Mesenchymal stem cell (in vitro differentiated cells and primary cell): ENCODE results near the gene ESRRB.

Source experiments
- DNase-seq: peaks from one replicate; pipeline ENCODE4 v3.0.0-alpha.2; 2013
- H2AFZ ChIP-seq: one replicate; pipeline ENCODE4 v1.6.1; 2013; ENCODE audit warnings: low read depth, mild to moderate bottlenecking, control low read depth, inconsistent platforms, low read length, moderate library complexity
- H2AK5ac ChIP-seq: 2 replicates; pipeline ENCODE4 v1.6.1; 2013; ENCODE audit warnings: low read length, moderate library complexity, mild to moderate bottlenecking, inconsistent platforms; ENCODE audit not compliant: severe bottlenecking
- H2BK120ac ChIP-seq: one replicate; pipeline ENCODE4 v1.6.1; 2013; ENCODE audit warnings: low read depth, mild to moderate bottlenecking, inconsistent platforms, low read length, moderate library complexity
- H2BK12ac ChIP-seq, 2 experiments: one replicate each; pipeline ENCODE4 v1.6.1; 2013; ENCODE audit warnings: inconsistent platforms in 2 of 2, low read length in 2 of 2, mild to moderate bottlenecking in 2 of 2, moderate library complexity in 2 of 2, control low read depth in 1 of 2
- H2BK15ac ChIP-seq: one replicate; pipeline ENCODE4 v1.6.1; 2013; ENCODE audit warnings: mild to moderate bottlenecking, low read depth, inconsistent platforms; ENCODE audit not compliant: poor library complexity, severe bottlenecking
- H2BK5ac ChIP-seq: 2 replicates; pipeline ENCODE4 v1.6.1; 2013; ENCODE audit warnings: low read depth, mild to moderate bottlenecking, low read length, control low read depth, inconsistent platforms; ENCODE audit not compliant: poor library complexity, severe bottlenecking
- H3K14ac ChIP-seq, 2 experiments: one replicate each; pipeline ENCODE4 v1.6.1; 2013; ENCODE audit warnings: inconsistent platforms in 2 of 2, low read length in 2 of 2, control low read depth in 1 of 2, mild to moderate bottlenecking in 1 of 2, moderate library complexity in 1 of 2
- H3K18ac ChIP-seq, 2 experiments: one replicate each; pipeline ENCODE4 v1.6.1; 2013; ENCODE audit warnings: inconsistent platforms in 2 of 2, low read length in 2 of 2, control low read depth in 1 of 2, low read depth in 1 of 2, mild to moderate bottlenecking in 1 of 2
- H3K23ac ChIP-seq, 2 experiments: one replicate each; pipeline ENCODE4 v1.6.1; 2013; ENCODE audit warnings: inconsistent platforms in 2 of 2, low read length in 2 of 2, mild to moderate bottlenecking in 2 of 2, moderate library complexity in 2 of 2, control low read depth in 1 of 2
- H3K27ac ChIP-seq: 2 replicates; pipeline ENCODE4 v1.5.1; 2013; ENCODE audit warnings: mild to moderate bottlenecking, moderate library complexity, low read length, control low read depth, inconsistent platforms; ENCODE audit not compliant: poor library complexity, severe bottlenecking
- H3K27me3 ChIP-seq, 2 experiments: 2 replicates each; pipeline versions ENCODE4 v1.6.1 to v1.7.0; 2013; ENCODE audit warnings: low read length in 2 of 2, mild to moderate bottlenecking in 2 of 2, moderate library complexity in 2 of 2, control low read depth in 1 of 2, inconsistent platforms in 1 of 2; ENCODE audit not compliant: control insufficient read depth in 1 of 2, insufficient read depth in 1 of 2
- H3K36me3 ChIP-seq, 2 experiments: 2 replicates each; pipeline versions ENCODE4 v1.6.1 to v1.7.0; 2013; ENCODE audit warnings: low read length in 2 of 2, control low read depth in 1 of 2, inconsistent platforms in 1 of 2, low read depth in 1 of 2, mild to moderate bottlenecking in 1 of 2; ENCODE audit not compliant: insufficient read depth in 2 of 2, control insufficient read depth in 1 of 2
- H3K4ac ChIP-seq, 2 experiments: one replicate each; pipeline ENCODE4 v1.6.1; 2013; ENCODE audit warnings: inconsistent platforms in 2 of 2, low read length in 2 of 2, mild to moderate bottlenecking in 2 of 2, moderate library complexity in 2 of 2, control low read depth in 1 of 2, low read depth in 1 of 2
- H3K4me1 ChIP-seq: 2 replicates; pipeline ENCODE4 v1.6.1; 2013; ENCODE audit warnings: low read depth, low read length, control low read depth; ENCODE audit not compliant: control insufficient read depth, insufficient read depth
- H3K4me2 ChIP-seq: 2 replicates; pipeline ENCODE4 v1.6.1; 2013; ENCODE audit warnings: low read length, mild to moderate bottlenecking, inconsistent platforms; ENCODE audit not compliant: poor library complexity, severe bottlenecking
- H3K4me3 ChIP-seq, 2 experiments: 2 replicates each; pipeline versions ENCODE4 v1.5.1 to v1.7.0; 2013; ENCODE audit warnings: low read length in 2 of 2, mild to moderate bottlenecking in 2 of 2, control low read depth in 1 of 2, low read depth in 1 of 2; ENCODE audit not compliant: insufficient read depth in 1 of 2
- H3K79me1 ChIP-seq: replicated peaks from 2 replicates; pipeline ENCODE4 v1.6.1; 2013; ENCODE audit warnings: mild to moderate bottlenecking, control low read depth, low read length, inconsistent platforms; ENCODE audit not compliant: poor library complexity, severe bottlenecking
- H3K9ac ChIP-seq: 2 replicates; pipeline ENCODE4 v1.7.0; 2013; ENCODE audit warnings: mild to moderate bottlenecking, low read length, moderate library complexity
- H3K9me3 ChIP-seq: 2 replicates; pipeline ENCODE4 v1.7.0; 2013; ENCODE audit warnings: mild to moderate bottlenecking, low read length; ENCODE audit not compliant: control insufficient read depth
- H4K8ac ChIP-seq: one replicate; pipeline ENCODE4 v1.6.1; 2013; ENCODE audit warnings: inconsistent platforms, mild to moderate bottlenecking, low read length, moderate library complexity
- H4K91ac ChIP-seq: one replicate; pipeline ENCODE4 v1.6.1; 2013; ENCODE audit warnings: mild to moderate bottlenecking, low read length, inconsistent platforms
- WGBS: methylation state at CpG from one replicate; pipeline ENCODE4 v1.1.7; 2013; ENCODE audit warnings: mixed read lengths; 5-methylcytosine and 5-hydroxymethylcytosine counted together

Gene ESRRB

GRCh38 chr14:76430475-76430980 is 54.6 kb downstream of the ESRRB start:
- 61% methylated on average over 4 of the region's 4 CpGs for WGBS

GRCh38 chr14:76431538-76431937 is 55.6 kb downstream of the ESRRB start:
- no peak for DNase-seq
- Histone ChIP-seq H2BK120ac (no peak overlapping the region), H4K91ac (no peak overlapping the region), H3K4ac (no peak overlapping the region), H2BK15ac (no peak overlapping the region), H2BK5ac (no peak overlapping the region), H3K27me3 (peaks cover 3 to 29% of the 10 kb centered on the region in 2 experiments), H2AFZ (no peak overlapping the region), H3K9ac (no peak overlapping the region), H2AK5ac (no peak overlapping the region), H3K4me2 (no peak overlapping the region), H2BK12ac (no peak overlapping the region), H3K4me3 (no peak overlapping the region), H3K27ac (no peak overlapping the region), H3K14ac (no peak overlapping the region), H3K79me1 (no peaks in the 10 kb centered on the region), H4K8ac (no peak overlapping the region), H3K36me3 (no peaks in the 10 kb centered on the region), H3K23ac (no peak overlapping the region), H3K4me1 (no peaks in the 10 kb centered on the region), H3K9me3 (no peaks in the 10 kb centered on the region), H3K18ac (no peak overlapping the region)
- 77% methylated on average over 9 of the region's 9 CpGs for WGBS

More at GRCh38 chr14:76430475-76430980, 54.6 kb downstream of the ESRRB start:
- H2BK120ac ChIP-seq, result no peak overlapping the region
- H3K4ac ChIP-seq, result no peak overlapping the region
- no peak overlapping the region for H3K27ac ChIP-seq
- H3K4me3 ChIP-seq, result no peak overlapping the region
- H3K4me2 ChIP-seq, result no peak overlapping the region
- H2BK12ac ChIP-seq, result no peak overlapping the region
- no peak overlapping the region for H2BK5ac ChIP-seq
- H3K79me1 ChIP-seq, result no peaks in the 10 kb centered on the region
- no peak overlapping the region for H4K91ac ChIP-seq
- no peaks in the 10 kb centered on the region for H3K9me3 ChIP-seq
- no peak overlapping the region for H3K23ac ChIP-seq
- no peak for DNase-seq
- no peak overlapping the region for H3K9ac ChIP-seq
- H3K4me1 ChIP-seq, result no peaks in the 10 kb centered on the region
- H4K8ac ChIP-seq, result no peak overlapping the region
- no peaks in the 10 kb centered on the region for H3K36me3 ChIP-seq
- no peak overlapping the region for H2BK15ac ChIP-seq
- H3K18ac ChIP-seq, result no peak overlapping the region
- peaks cover 3 to 28% of the 10 kb centered on the region in 2 experiments for H3K27me3 ChIP-seq
- no peak overlapping the region for H2AFZ ChIP-seq
- no peak overlapping the region for H3K14ac ChIP-seq
- H2AK5ac ChIP-seq, result no peak overlapping the region

GRCh38 chr14:76432827-76433752 is 57.2 kb downstream of the ESRRB start:
- Histone ChIP-seq H2AK5ac (no peak overlapping the region), H4K8ac (no peak overlapping the region), H3K9ac (no peak overlapping the region), H4K91ac (no peak overlapping the region), H3K4ac (no peak overlapping the region), H2BK5ac (no peak overlapping the region), H3K79me1 (no peaks in the 10 kb centered on the region), H3K27ac (no peak overlapping the region), H2BK120ac (no peak overlapping the region), H3K18ac (no peak overlapping the region), H3K14ac (no peak overlapping the region), H3K9me3 (no peaks in the 10 kb centered on the region), H3K36me3 (no peaks in the 10 kb centered on the region), H2BK15ac (no peak overlapping the region), H3K4me1 (no peaks in the 10 kb centered on the region), H2BK12ac (no peak overlapping the region), H3K23ac (no peak overlapping the region), H2AFZ (no peak overlapping the region), H3K4me2 (no peak overlapping the region), H3K27me3 (peaks cover 3 to 38% of the 10 kb centered on the region in 2 experiments), H3K4me3 (no peak overlapping the region)
- DNase-seq, result no peak
- WGBS, result 75% methylated on average over 12 of the region's 13 CpGs

GRCh38 chr14:76434220-76434619 is 58.3 kb downstream of the ESRRB start:
- H2BK12ac ChIP-seq, result no peak overlapping the region
- H3K27me3 ChIP-seq, result peaks cover 3 to 32% of the 10 kb centered on the region in 2 experiments
- no peak overlapping the region for H3K27ac ChIP-seq
- no peak overlapping the region for H3K4ac ChIP-seq
- no peaks in the 10 kb centered on the region for H3K79me1 ChIP-seq
- no peak overlapping the region for H3K18ac ChIP-seq
- WGBS, result 80% methylated on average over 9 of the region's 9 CpGs
- H3K23ac ChIP-seq, result no peak overlapping the region
- H3K4me1 ChIP-seq, result no peaks in the 10 kb centered on the region
- H2BK120ac ChIP-seq, result no peak overlapping the region
- no peak overlapping the region for H4K8ac ChIP-seq
- no peak overlapping the region for H3K4me3 ChIP-seq
- H4K91ac ChIP-seq, result no peak overlapping the region
- no peaks in the 10 kb centered on the region for H3K9me3 ChIP-seq
- no peak for DNase-seq
- H3K4me2 ChIP-seq, result no peak overlapping the region
- H2BK15ac ChIP-seq, result no peak overlapping the region
- no peak overlapping the region for H2AK5ac ChIP-seq
- no peak overlapping the region for H3K9ac ChIP-seq
- H3K36me3 ChIP-seq, result no peaks in the 10 kb centered on the region
- no peak overlapping the region for H3K14ac ChIP-seq
- H2BK5ac ChIP-seq, result no peak overlapping the region
- H2AFZ ChIP-seq, result no peak overlapping the region
